ENCODE measurements around the gene S100A6. TPM values are rescaled to one million over a fixed set of nuclear protein-coding genes. Genes with fewer than 3 reads are reported as not detected.

Gene S100A6
- total and polyA plus RNA-seq, 2 donors (not counting 1 experiment from before 2014, with no cell fraction given): 110 to 213 TPM

GRCh38 chr1:153550827-153551500 lies 15.2 kb upstream of the S100A6 start:
- ATAC-seq (ENCODE audit: low read depth) (no peak), DNase-seq (no peak)
- Histone ChIP-seq H3K27me3 (replicated peaks in 1 of 4; ENCODE audit: control extremely low read depth in 1 of 4, control insufficient read depth in 3 of 4, insufficient read depth in 4 of 4, low read length in 3 of 4) (peaks cover 0 to 5% (median 0%) of the 10 kb centered on the region in 4 experiments), H3K79me2 (ENCODE audit: control insufficient read depth, insufficient read depth, low read length) (no peaks in the 10 kb centered on the region), H3K9ac (ENCODE audit: low read length) (no peak overlapping the region), H3K4me3 (ENCODE audit: control extremely low read depth in 1 of 5, extremely low read depth in 1 of 5, insufficient read depth in 1 of 5, low read depth in 2 of 5, low read length in 4 of 5) (no peak overlapping the region), H3K4me2 (replicated peaks; ENCODE audit: low read depth, low read length, poor library complexity, severe bottlenecking) (no peak overlapping the region), H3K36me3 (replicated peaks in 1 of 2; ENCODE audit: control extremely low read depth in 1 of 2, control insufficient read depth in 1 of 2, extremely low read depth in 1 of 2, insufficient read depth in 2 of 2, low read length in 1 of 2) (no peaks in the 10 kb centered on the region), H4K20me1 (ENCODE audit: control insufficient read depth, insufficient read depth, low read length, poor library complexity, severe bottlenecking) (no peaks in the 10 kb centered on the region), H3K4me1 (ENCODE audit: control insufficient read depth in 2 of 2, insufficient read depth in 2 of 2, low read length in 2 of 2) (peaks cover 8 to 10% of the 10 kb centered on the region in 2 donors), H2AFZ (ENCODE audit: insufficient read depth, low read depth, low read length, poor library complexity, severe bottlenecking) (no peak overlapping the region), H3K9me3 (ENCODE audit: control extremely low read depth in 1 of 3, control insufficient read depth in 2 of 3, insufficient read depth in 1 of 3, low read length in 2 of 3) (no peaks in the 10 kb centered on the region), H3K27ac (ENCODE audit: low read length in 2 of 2) (no peak overlapping the region)
- intact Hi-C loops (cut with micrococcal nuclease): no loop called here
- Mint-ChIP-seq H3K9me3 (ENCODE audit: insufficient read depth) (no peaks in the 10 kb centered on the region), H3K4me3 (no peak overlapping the region), H3K27ac (peak overlapping the region; percentile 37), H3K27me3 (peaks cover 16% of the 10 kb centered on the region), H3K4me1 (peaks cover 12% of the 10 kb centered on the region)
- ChIA-PET CTCF (interaction anchor here (0.6 to 7.5 kb wide), 9 partner anchors 12 to 877 kb away, joined by 3 to 59 read pairs (median 5); partner anchors contain the start of genes S100A2 and S100A6), POLR2A (no interaction called here)
- no peak for TF ChIP-seq CTCF (IDR thresholded peaks at IDR 0.05)
- TF ChIP-seq EZH2 (IDR thresholded peaks at IDR 0.05; ENCODE audit: borderline replicate concordance, insufficient read depth, low read depth, low read length, poor library complexity, severe bottlenecking): no peak
- 36% methylated on average over 9 of the region's 10 CpGs for WGBS (ENCODE audit: insufficient coverage)

- H3K79me2 ChIP-seq (ENCODE audit: control insufficient read depth, insufficient read depth, low read length): no peaks in the 10 kb centered on the region
- H3K4me2 ChIP-seq (replicated peaks; ENCODE audit: low read depth, low read length, poor library complexity, severe bottlenecking): no peak overlapping the region
- no peak overlapping the region for H3K4me3 ChIP-seq (ENCODE audit: control extremely low read depth in 1 of 5, extremely low read depth in 1 of 5, insufficient read depth in 1 of 5, low read depth in 2 of 5, low read length in 4 of 5)
- no peaks in the 10 kb centered on the region for H3K36me3 ChIP-seq (replicated peaks in 1 of 2; ENCODE audit: control extremely low read depth in 1 of 2, control insufficient read depth in 1 of 2, extremely low read depth in 1 of 2, insufficient read depth in 2 of 2, low read length in 1 of 2)
- H3K27me3 ChIP-seq (replicated peaks in 1 of 4; ENCODE audit: control extremely low read depth in 1 of 4, control insufficient read depth in 3 of 4, insufficient read depth in 4 of 4, low read length in 3 of 4): peaks cover 0 to 5% (median 0%) of the 10 kb centered on the region in 4 experiments
- H3K4me1 ChIP-seq (ENCODE audit: control insufficient read depth in 2 of 2, insufficient read depth in 2 of 2, low read length in 2 of 2): peaks cover 14 to 16% of the 10 kb centered on the region in 2 donors
- intact Hi-C loops (cut with micrococcal nuclease): no loop called here
- ChIA-PET POLR2A (no interaction called here), CTCF (interaction anchor here (0.6 to 7.5 kb wide), 7 partner anchors 13 to 877 kb away, joined by 3 to 59 read pairs (median 5); partner anchors contain the start of genes S100A2 and S100A6)
- Mint-ChIP-seq H3K4me3 (no peak overlapping the region), H3K9me3 (ENCODE audit: insufficient read depth) (no peaks in the 10 kb centered on the region), H3K4me1 (peaks cover 18% of the 10 kb centered on the region), H3K27ac (no peak overlapping the region), H3K27me3 (peaks cover 16% of the 10 kb centered on the region)
- no peak overlapping the region for H3K27ac ChIP-seq (ENCODE audit: low read length in 2 of 2)
- DNase-seq (no peak), ATAC-seq (ENCODE audit: low read depth) (no peak)
- no peak overlapping the region for H2AFZ ChIP-seq (ENCODE audit: insufficient read depth, low read depth, low read length, poor library complexity, severe bottlenecking)
- TF ChIP-seq CTCF (IDR thresholded peaks at IDR 0.05): no peak
- no peak for TF ChIP-seq EZH2 (IDR thresholded peaks at IDR 0.05; ENCODE audit: borderline replicate concordance, insufficient read depth, low read depth, low read length, poor library complexity, severe bottlenecking)
- H3K9me3 ChIP-seq (ENCODE audit: control extremely low read depth in 1 of 3, control insufficient read depth in 2 of 3, insufficient read depth in 1 of 3, low read length in 2 of 3): no peaks in the 10 kb centered on the region
- H3K9ac ChIP-seq (ENCODE audit: low read length): no peak overlapping the region
- 93% methylated on average over 3 of the region's 4 CpGs for WGBS (ENCODE audit: insufficient coverage)
- H4K20me1 ChIP-seq (ENCODE audit: control insufficient read depth, insufficient read depth, low read length, poor library complexity, severe bottlenecking): no peaks in the 10 kb centered on the region
Measured at GRCh38 chr1:153550398-153550758, 14.6 kb upstream of the S100A6 start.
